IPS-11a (cell line): ENCODE measurements around the gene CMTR1.

Source experiments
- H3K4me3 ChIP-seq: one replicate; pipeline ENCODE4 v1.5.1; 2013; ENCODE audit warnings: low read depth, low read length, control low read depth

Gene CMTR1

GRCh38 chr6:37525460-37526357 is 92.7 kb downstream of the CMTR1 start:
- H3K4me3 ChIP-seq, result no peak overlapping the region

GRCh38 chr6:37528541-37528940 is 95.5 kb downstream of the CMTR1 start:
- no peak overlapping the region for H3K4me3 ChIP-seq

- H3K4me3 ChIP-seq, result no peak overlapping the region
Measured at GRCh38 chr6:37530297-37530696, 97.3 kb downstream of the CMTR1 start.

GRCh38 chr6:37531026-37531425 is 98.0 kb downstream of the CMTR1 start:
- H3K4me3 ChIP-seq, result no peak overlapping the region
